Frontal cortex (tissue), 4 donors: ENCODE data around the gene BICD1. TPM values are rescaled to one million over a fixed set of nuclear protein-coding genes. Genes with fewer than 3 reads are reported as not detected.
A peak's percentile ranks its signal among the peaks of the same experiment; 100 is the strongest.
"Not testable (repeated sequence)": the region's sequence is repeated elsewhere in the genome, so short reads cannot be mapped to it uniquely, and the experiment has no call there.

Experiments used
- DNase-seq, 2 donors: peaks; one replicate each; pipeline ENCODE4 v3.0.0; 2012; ENCODE audit warnings: low spot score in 2 of 2
- FAIRE-seq: peaks from 2 replicates; lab custom pipeline; 2012; peaks lifted over from hg19 to GRCh38; lab: Jason Lieb, UNC
- total RNA-seq: library from RNA; depleted of rRNA; stranded (reverse); fragments of >200 nt; gene quantifications from one replicate; pipeline ENCODE4 v1.2.3, GENCODE V29; 2014
- donor health status: control.
- donor health status: control.
- donor health status: control.

BICD1 gene
- total RNA-seq, 1 donor from 2014 or later = 36.3 TPM

- DNase-seq (peak in 1 of 2 donors; percentile 2), FAIRE-seq (no peak)
Measured at GRCh38 chr12:32270818-32271710, 164.4 kb downstream of the BICD1 start.

GRCh38 chr12:32272465-32272864 is 165.8 kb downstream of the BICD1 start:
- FAIRE-seq = no peak
- no peak for DNase-seq

- DNase-seq = no peak
- no peak for FAIRE-seq
Measured at GRCh38 chr12:32273063-32273522, 166.4 kb downstream of the BICD1 start.

- FAIRE-seq (no peak), DNase-seq (no peak)
Measured at GRCh38 chr12:32273712-32274111, 167.1 kb downstream of the BICD1 start.

- FAIRE-seq (no peak), DNase-seq (no peak)
Measured at GRCh38 chr12:32274665-32275064, 168.0 kb downstream of the BICD1 start.

- FAIRE-seq, DNase-seq: not testable (repeated sequence)
Measured at GRCh38 chr12:32275520-32275919, 168.9 kb downstream of the BICD1 start.

- DNase-seq = no peak
- no peak for FAIRE-seq
Measured at GRCh38 chr12:32277774-32278173, 171.1 kb downstream of the BICD1 start.

- DNase-seq = no peak
Measured at GRCh38 chr12:32281098-32281497, 174.5 kb downstream of the BICD1 start.

GRCh38 chr12:32284561-32284960 is 177.9 kb downstream of the BICD1 start:
- no peak for DNase-seq
- FAIRE-seq = no peak

More at GRCh38 chr12:32281098-32281497, 174.5 kb downstream of the BICD1 start:
- FAIRE-seq = no peak

GRCh38 chr12:32285021-32285420 is 178.4 kb downstream of the BICD1 start:
- no peak for DNase-seq
- FAIRE-seq = no peak

GRCh38 chr12:32285489-32285888 is 178.8 kb downstream of the BICD1 start:
- DNase-seq = no peak

GRCh38 chr12:32290411-32290810 is 183.8 kb downstream of the BICD1 start:
- DNase-seq = no peak

More at GRCh38 chr12:32285489-32285888, 178.8 kb downstream of the BICD1 start:
- FAIRE-seq = no peak

GRCh38 chr12:32292151-32292550 is 185.5 kb downstream of the BICD1 start:
- FAIRE-seq = no peak
- DNase-seq = no peak

More at GRCh38 chr12:32290411-32290810, 183.8 kb downstream of the BICD1 start:
- FAIRE-seq = no peak

- DNase-seq (no peak), FAIRE-seq (no peak)
Measured at GRCh38 chr12:32293808-32294419, 187.3 kb downstream of the BICD1 start.

- DNase-seq = no peak
- FAIRE-seq = no peak
Measured at GRCh38 chr12:32296567-32296966, 189.9 kb downstream of the BICD1 start.

GRCh38 chr12:32298917-32299316 is 192.3 kb downstream of the BICD1 start:
- FAIRE-seq (no peak), DNase-seq (no peak)

GRCh38 chr12:32301216-32301615 is 194.6 kb downstream of the BICD1 start:
- FAIRE-seq (no peak), DNase-seq (no peak)

- FAIRE-seq (no peak), DNase-seq (no peak)
Measured at GRCh38 chr12:32302218-32303173, 195.8 kb downstream of the BICD1 start.

- DNase-seq (no peak), FAIRE-seq (no peak)
Measured at GRCh38 chr12:32303174-32303549, 196.5 kb downstream of the BICD1 start.

GRCh38 chr12:32305163-32305562 is 198.5 kb downstream of the BICD1 start:
- FAIRE-seq (peak; percentile 94), DNase-seq (no peak)
